Muscle layer of colon (tissue), 2 donors: ENCODE data around the gene CARD11.

Experiments used
- H3K27ac ChIP-seq: one replicate; pipeline ENCODE4 v1.7.0; 2013; ENCODE audit warnings: low read depth, mild to moderate bottlenecking, low read length, moderate library complexity
- H3K27me3 ChIP-seq, 2 donors: one replicate each; pipeline ENCODE4 v1.7.0; 2013; ENCODE audit warnings: low read length in 2 of 2, mild to moderate bottlenecking in 2 of 2; ENCODE audit not compliant: insufficient read depth in 2 of 2, control insufficient read depth in 1 of 2
- H3K36me3 ChIP-seq: one replicate; pipeline ENCODE4 v1.7.0; 2013; ENCODE audit warnings: mild to moderate bottlenecking, low read length; ENCODE audit not compliant: insufficient read depth
- H3K4me1 ChIP-seq: one replicate; pipeline ENCODE4 v1.7.0; 2013; ENCODE audit warnings: mild to moderate bottlenecking, low read length; ENCODE audit not compliant: insufficient read depth
- H3K4me3 ChIP-seq, 2 donors: one replicate each; pipeline ENCODE4 v1.7.0; 2013; ENCODE audit warnings: low read length in 2 of 2, low read depth in 1 of 2, mild to moderate bottlenecking in 1 of 2, moderate library complexity in 1 of 2
- H3K9ac ChIP-seq: one replicate; pipeline ENCODE4 v1.7.0; 2013; ENCODE audit warnings: low read length
- H3K9me3 ChIP-seq: one replicate; pipeline ENCODE4 v1.7.0; 2013; ENCODE audit warnings: mild to moderate bottlenecking, low read length
- donor health status: abdominal sarcoma.
- donor health status: Adenocarcinoma of cecum.

CARD11 gene

DNA sequence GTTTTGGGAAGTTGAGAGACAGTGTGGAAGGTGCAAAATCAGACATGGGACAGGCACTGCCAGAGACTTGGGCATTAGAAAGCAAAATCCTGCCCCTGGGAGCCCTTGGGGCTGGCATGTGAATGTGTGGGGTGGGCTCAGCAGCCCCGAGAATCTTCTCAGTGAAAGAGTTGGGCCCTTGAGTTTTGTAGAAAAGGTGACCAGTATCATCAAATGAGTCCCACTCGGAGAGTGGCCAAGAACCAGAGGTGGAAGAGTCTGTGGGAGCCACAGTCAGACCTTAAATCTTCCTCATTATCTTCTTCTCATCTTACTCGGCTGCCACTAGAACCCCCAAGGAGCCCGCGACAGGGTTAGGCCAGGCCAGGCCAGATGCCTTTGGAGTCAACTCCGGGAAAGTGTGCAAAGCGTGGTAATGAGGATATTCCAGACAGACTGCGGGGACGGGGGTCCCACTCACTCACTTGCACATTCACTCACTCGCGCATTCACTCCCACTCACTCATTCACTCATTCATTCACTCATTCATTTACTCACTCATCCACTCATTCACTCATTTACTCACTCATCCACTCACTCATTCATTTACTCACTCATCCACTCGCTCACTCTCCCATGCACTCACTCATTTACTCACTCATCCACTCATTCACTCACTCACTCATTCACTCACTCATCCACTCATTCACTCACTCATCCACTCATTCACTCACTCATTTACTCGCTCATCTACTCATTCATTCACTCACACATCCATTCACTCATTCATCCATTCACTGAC is 74.9 kb downstream of the CARD11 start:
- H3K27ac ChIP-seq: no peak overlapping the region
- H3K9ac ChIP-seq: no peak overlapping the region
- H3K4me1 ChIP-seq: no peaks in the 10 kb centered on the region
- no peak overlapping the region for H3K4me3 ChIP-seq
- peaks cover 4% of the 10 kb centered on the region for H3K9me3 ChIP-seq
- H3K27me3 ChIP-seq: no peaks in the 10 kb centered on the region
- no peaks in the 10 kb centered on the region for H3K36me3 ChIP-seq

DNA sequence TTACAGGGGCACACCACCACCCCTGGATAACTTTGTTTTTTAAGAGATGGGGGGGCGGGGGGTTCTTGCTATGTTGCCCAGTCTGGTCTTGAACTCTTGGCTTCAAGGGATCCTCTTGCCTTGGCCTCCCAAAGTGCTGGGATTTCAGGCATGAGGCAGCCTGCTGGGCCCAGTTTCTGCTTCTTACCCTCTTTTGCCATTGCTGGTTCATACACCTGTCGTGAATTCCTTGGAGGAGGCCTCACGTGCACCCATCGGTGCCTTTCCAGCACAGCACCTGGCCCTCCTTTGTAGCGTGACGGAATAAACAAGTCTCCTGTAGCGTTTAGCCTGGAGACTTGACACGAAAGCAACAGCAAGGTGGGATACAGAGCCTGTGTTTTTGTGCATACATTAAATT is 75.5 kb downstream of the CARD11 start:
- Histone ChIP-seq H3K9ac (no peak overlapping the region), H3K4me1 (no peaks in the 10 kb centered on the region), H3K4me3 (no peak overlapping the region), H3K36me3 (no peaks in the 10 kb centered on the region), H3K27ac (no peak overlapping the region), H3K9me3 (peaks cover 4% of the 10 kb centered on the region), H3K27me3 (no peaks in the 10 kb centered on the region)

DNA sequence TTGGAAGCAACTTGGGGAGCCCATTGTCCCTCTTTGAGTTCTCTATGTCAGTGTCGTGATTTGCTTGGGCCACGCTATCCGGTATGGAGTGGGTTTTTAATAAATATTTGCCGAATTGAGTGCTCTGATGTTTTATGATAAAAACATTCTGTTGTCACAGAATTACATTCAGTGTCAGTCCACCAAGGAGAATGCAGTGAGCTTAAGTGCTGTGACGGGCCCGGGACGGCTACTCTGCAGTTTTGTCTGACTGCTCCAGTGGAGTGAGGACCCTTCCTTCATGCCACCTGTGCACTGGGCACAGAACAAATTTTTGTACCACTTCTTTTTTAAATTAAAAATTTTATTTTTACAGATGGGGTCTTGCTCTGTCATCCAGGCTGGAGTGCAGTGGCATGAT is 76.0 kb downstream of the CARD11 start:
- no peaks in the 10 kb centered on the region for H3K36me3 ChIP-seq
- no peak overlapping the region for H3K27ac ChIP-seq
- no peaks in the 10 kb centered on the region for H3K4me1 ChIP-seq
- no peak overlapping the region for H3K9ac ChIP-seq
- no peaks in the 10 kb centered on the region for H3K27me3 ChIP-seq
- H3K4me3 ChIP-seq: no peak overlapping the region
- H3K9me3 ChIP-seq: peaks cover 4% of the 10 kb centered on the region

DNA sequence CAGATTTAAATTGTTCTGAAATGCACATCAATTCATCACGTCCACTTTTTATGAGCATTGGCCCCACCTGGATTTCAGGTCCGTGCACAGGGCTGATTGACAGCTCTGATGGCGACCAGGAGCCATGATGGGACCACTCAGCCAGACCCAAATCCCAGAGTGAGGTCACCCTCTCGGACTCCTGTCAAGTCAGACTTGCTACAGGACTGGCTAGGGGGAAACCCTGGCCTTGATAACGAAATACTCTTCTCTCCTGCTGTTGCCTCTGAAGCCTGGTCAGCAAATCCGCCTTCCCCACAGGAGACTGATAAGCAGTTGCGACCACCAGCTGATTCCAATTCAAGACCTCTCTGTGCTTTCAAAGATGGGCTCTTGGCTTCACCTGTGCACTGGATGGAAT is 76.4 kb downstream of the CARD11 start:
- Histone ChIP-seq H3K36me3 (no peaks in the 10 kb centered on the region), H3K4me3 (no peak overlapping the region)

DNA sequence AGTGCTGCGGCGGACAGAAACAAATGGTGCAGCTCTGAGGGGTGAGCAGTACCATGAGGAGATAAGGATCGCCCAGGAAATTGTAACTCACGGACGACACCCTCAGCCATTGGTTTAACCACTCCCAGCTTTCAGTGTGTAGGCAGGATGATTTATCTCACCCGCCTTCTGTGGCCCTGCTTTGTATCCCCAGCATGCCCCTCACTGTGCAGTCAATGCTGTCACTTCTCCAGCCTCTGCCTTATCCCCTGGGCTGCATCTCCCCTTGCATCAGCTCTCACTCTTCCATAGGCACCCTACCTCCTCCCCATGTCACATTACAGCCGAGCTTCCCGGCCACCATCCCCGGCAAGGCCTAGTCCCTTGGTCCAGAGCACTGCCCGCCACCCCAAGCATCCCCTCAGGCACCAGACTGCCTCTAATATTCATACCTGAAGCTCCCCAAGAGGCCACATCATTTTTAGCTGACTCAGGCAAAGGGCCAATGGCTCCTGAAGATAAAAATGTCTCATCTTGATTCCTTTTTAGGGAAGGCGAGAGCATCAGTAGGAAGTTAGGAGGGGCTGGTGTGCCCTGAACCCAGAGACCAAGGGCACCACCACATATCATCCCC is 77.1 kb downstream of the CARD11 start:
- Histone ChIP-seq H3K9ac (no peak overlapping the region), H3K36me3 (no peaks in the 10 kb centered on the region), H3K4me3 (no peak overlapping the region), H3K4me1 (no peaks in the 10 kb centered on the region), H3K9me3 (peaks cover 4% of the 10 kb centered on the region), H3K27me3 (no peaks in the 10 kb centered on the region), H3K27ac (no peak overlapping the region)

More for the DNA sequence above, 76.4 kb downstream of the CARD11 start:
- H3K4me1 ChIP-seq: no peaks in the 10 kb centered on the region
- H3K9me3 ChIP-seq: peaks cover 4% of the 10 kb centered on the region
- H3K9ac ChIP-seq: no peak overlapping the region
- no peaks in the 10 kb centered on the region for H3K27me3 ChIP-seq
- no peak overlapping the region for H3K27ac ChIP-seq

DNA sequence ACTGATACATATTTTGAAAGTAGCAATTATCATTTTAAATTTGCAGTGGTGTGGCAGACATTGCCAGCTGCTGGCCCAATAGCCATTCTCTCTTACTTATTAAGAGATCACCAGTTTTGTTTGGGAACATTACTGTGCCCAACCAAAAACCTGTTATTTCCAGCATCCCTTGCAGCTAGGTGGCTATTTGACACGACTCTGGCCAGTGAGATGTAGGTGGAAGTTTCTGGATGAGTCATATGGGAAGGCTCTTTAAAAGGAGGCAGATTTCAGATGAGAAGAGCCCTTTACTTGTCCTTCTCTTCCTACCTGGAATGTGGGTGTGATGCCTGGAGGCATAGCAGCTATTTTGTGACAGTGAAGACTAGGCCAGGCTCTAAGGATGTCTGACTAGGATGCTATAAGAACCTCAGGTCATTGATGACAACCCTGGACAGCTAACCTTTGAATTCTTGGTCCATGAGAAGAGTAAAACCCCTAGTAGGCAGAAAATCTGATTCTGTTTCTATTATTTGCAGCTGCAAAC is 77.9 kb downstream of the CARD11 start:
- Histone ChIP-seq H3K9me3 (peaks cover 4% of the 10 kb centered on the region), H3K4me3 (no peak overlapping the region), H3K36me3 (no peaks in the 10 kb centered on the region), H3K9ac (no peak overlapping the region), H3K27ac (no peak overlapping the region), H3K27me3 (no peaks in the 10 kb centered on the region), H3K4me1 (no peaks in the 10 kb centered on the region)

DNA sequence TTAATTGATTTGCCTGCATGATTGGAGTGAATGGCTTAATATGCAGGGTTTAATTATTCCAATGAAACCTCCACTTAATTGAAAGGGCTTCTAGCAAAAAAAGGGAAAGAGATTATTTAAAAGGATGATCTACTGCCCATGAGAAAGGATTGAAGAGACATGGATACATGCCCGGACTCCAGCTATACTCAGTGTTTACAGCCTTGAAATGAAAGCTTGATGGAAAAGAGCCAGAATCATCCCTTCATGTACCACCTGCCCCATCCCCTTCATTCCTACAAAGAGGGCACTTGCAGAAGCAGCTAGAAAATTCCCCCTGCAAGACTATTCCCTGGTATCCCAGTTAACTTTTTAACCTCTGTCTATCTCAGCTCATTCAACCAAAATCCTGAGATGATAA is 78.4 kb downstream of the CARD11 start:
- Histone ChIP-seq H3K36me3 (no peaks in the 10 kb centered on the region), H3K9ac (no peak overlapping the region), H3K9me3 (peaks cover 4% of the 10 kb centered on the region), H3K4me3 (no peak overlapping the region), H3K27ac (no peak overlapping the region), H3K27me3 (no peaks in the 10 kb centered on the region), H3K4me1 (no peaks in the 10 kb centered on the region)

DNA sequence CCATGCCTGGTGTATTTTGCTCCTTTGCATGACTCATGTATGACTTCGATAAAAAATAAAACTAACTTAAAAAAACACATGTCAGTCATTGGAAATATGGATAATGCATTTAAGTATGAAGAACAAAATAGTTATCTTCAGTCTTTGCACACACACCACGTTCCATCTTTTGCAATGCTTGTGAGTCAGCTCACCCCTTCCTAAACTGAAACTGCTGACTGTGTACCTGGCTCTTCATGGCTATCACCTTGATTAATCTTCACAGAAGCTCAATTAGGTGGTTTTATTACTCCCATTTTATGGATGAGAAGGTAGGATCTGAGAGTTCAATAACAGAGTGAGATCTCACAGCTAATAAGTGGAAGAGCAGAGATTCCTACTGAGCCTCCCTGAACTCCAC is 79.5 kb downstream of the CARD11 start:
- H3K9me3 ChIP-seq: peaks cover 4% of the 10 kb centered on the region
- H3K36me3 ChIP-seq: no peaks in the 10 kb centered on the region
- no peak overlapping the region for H3K4me3 ChIP-seq
- H3K27ac ChIP-seq: no peak overlapping the region
- H3K9ac ChIP-seq: no peak overlapping the region
- no peaks in the 10 kb centered on the region for H3K4me1 ChIP-seq
- H3K27me3 ChIP-seq: no peaks in the 10 kb centered on the region

DNA sequence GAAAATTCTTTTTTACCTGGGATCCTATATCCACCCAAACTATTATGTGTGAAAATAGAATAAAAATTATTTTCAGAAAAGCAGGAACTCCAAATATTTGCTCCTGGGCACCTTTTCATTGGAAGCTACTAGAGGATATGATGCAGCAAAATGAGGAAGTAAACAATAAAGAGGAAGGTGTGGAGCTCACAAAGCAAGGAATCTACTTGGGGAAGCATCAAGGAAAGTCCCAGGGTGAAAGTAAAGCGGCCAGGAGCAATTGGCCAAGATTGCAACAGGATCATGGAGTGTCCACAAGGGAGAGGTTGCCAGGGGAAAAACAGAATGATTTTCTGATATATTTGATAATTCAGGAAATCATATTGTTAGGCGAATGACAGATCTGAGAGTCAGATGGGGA is 80.8 kb downstream of the CARD11 start:
- Histone ChIP-seq H3K27me3 (no peaks in the 10 kb centered on the region), H3K36me3 (no peaks in the 10 kb centered on the region), H3K4me3 (no peak overlapping the region), H3K27ac (no peak overlapping the region), H3K9me3 (peaks cover 4% of the 10 kb centered on the region), H3K9ac (no peak overlapping the region), H3K4me1 (no peaks in the 10 kb centered on the region)

DNA sequence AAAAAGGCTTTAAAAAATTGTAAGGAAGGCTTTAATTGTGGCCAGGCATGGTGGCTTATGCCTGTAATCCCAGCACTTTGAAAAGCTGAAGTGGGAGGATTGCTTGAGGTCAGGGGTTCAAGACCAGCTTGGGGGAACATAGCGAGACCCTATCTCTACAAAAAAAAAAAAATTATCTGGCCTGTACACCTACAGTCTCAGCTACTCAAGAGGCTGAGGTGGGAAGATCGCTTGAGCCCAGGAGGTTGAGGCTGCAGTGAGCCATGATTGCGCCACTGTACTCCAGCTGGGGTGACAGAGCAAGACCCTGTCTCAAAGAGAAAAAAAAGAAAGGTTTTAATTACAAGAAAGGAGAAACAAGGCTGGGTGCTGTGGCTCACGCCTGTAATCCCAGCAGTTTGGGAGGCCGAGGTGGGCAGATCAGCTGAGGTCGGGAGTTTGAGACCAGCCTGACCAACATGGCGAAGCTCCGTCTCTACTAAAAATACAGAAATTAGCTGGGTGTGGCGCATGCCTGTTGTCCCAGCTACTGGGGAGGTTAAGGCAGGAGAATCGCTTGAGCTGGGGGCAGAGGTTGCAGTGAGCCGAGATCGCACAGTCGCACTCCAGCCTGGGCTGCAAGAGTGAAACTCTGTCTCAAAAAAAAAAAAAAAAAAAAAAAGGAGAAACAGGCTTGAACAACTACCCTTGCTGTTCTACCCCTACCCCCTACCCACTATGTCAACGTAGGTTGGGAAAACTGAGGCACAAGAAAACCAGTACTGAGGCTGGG is 83.7 kb downstream of the CARD11 start:
- no peaks in the 10 kb centered on the region for H3K9me3 ChIP-seq
- H3K27me3 ChIP-seq: no peaks in the 10 kb centered on the region
- H3K4me1 ChIP-seq: no peaks in the 10 kb centered on the region
- H3K9ac ChIP-seq: no peak overlapping the region
- H3K36me3 ChIP-seq: no peaks in the 10 kb centered on the region
- no peak overlapping the region for H3K4me3 ChIP-seq
- no peak overlapping the region for H3K27ac ChIP-seq

DNA sequence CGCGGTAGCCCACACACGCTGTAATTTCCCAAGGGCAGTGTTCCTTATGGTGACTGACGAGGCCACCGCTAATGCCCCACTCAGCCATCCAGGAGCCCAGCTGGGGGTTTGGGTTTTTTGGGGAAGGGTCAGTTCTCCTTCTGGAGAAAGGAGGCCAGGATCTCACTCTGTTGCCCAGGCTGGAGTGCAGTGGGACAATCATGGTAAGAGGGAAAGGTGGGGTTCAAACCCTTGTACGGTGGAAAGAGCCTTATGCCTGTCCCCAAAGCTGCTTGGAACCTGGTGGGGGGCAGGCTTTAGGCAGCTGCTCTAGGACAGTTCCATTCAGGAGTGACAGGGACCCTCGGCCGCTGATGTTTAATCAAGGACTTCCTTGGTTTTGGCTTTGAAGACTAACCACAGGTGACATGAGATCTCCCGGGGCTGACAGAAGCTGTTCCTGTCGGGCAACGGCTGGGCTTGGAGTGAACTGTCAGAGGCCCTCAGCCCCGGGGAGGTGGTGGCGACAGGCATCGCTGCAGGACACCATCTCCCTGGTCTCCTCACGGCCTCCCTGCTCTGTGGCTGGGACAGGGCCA is 84.5 kb downstream of the CARD11 start:
- H3K9me3 ChIP-seq: no peaks in the 10 kb centered on the region
- no peaks in the 10 kb centered on the region for H3K27me3 ChIP-seq
- H3K4me3 ChIP-seq: no peak overlapping the region
- H3K36me3 ChIP-seq: no peaks in the 10 kb centered on the region
- H3K27ac ChIP-seq: no peak overlapping the region
- H3K4me1 ChIP-seq: no peaks in the 10 kb centered on the region
- H3K9ac ChIP-seq: no peak overlapping the region
